ENCODE data around the gene CEP89. TPM values are rescaled to one million over a fixed set of nuclear protein-coding genes. Genes with fewer than 3 reads are reported as not detected.

Gene CEP89
- total and polyA plus RNA-seq, 8 donors: 5.7 to 11.0 (median 6.9) TPM

GRCh38 chr19:32877977-32878745 is 93.6 kb downstream of the CEP89 start:
- DNase-seq (no peak), FAIRE-seq (no peak), ATAC-seq (no peak)
- Histone ChIP-seq H3K27ac (no peak overlapping the region), H3K9me3 (no peaks in the 10 kb centered on the region), H3K36me3 (no peaks in the 10 kb centered on the region), H3K4me3 (no peak overlapping the region), H3K4me1 (no peaks in the 10 kb centered on the region), H3K27me3 (no peaks in the 10 kb centered on the region)
- WGBS, 2 donors: 88 to 92% methylated on average over 14 of the region's 14 CpGs
- TF ChIP-seq, protein P1, sequence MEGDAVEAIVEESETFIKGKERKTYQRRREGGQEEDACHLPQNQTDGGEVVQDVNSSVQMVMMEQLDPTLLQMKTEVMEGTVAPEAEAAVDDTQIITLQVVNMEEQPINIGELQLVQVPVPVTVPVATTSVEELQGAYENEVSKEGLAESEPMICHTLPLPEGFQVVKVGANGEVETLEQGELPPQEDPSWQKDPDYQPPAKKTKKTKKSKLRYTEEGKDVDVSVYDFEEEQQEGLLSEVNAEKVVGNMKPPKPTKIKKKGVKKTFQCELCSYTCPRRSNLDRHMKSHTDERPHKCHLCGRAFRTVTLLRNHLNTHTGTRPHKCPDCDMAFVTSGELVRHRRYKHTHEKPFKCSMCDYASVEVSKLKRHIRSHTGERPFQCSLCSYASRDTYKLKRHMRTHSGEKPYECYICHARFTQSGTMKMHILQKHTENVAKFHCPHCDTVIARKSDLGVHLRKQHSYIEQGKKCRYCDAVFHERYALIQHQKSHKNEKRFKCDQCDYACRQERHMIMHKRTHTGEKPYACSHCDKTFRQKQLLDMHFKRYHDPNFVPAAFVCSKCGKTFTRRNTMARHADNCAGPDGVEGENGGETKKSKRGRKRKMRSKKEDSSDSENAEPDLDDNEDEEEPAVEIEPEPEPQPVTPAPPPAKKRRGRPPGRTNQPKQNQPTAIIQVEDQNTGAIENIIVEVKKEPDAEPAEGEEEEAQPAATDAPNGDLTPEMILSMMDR (IDR thresholded peaks at IDR 0.05): no peak
- intact Hi-C loops (cut with DNase I): no loop called here

- WGBS, 2 donors: 86 to 98% methylated on average over 9 of the region's 9 CpGs
- Histone ChIP-seq H3K4me1 (no peaks in the 10 kb centered on the region), H3K4me3 (no peak overlapping the region), H3K36me3 (no peaks in the 10 kb centered on the region), H3K27me3 (no peaks in the 10 kb centered on the region), H3K9me3 (no peaks in the 10 kb centered on the region), H3K27ac (no peak overlapping the region)
- intact Hi-C loops (cut with DNase I): no loop called here
- FAIRE-seq: no peak
- no peak for ATAC-seq
- TF ChIP-seq, protein P1 (IDR thresholded peaks at IDR 0.05): no peak
- DNase-seq: no peak
Measured at GRCh38 chr19:32877323-32877912, 94.3 kb downstream of the CEP89 start.

GRCh38 chr19:32876919-32877285 is 94.9 kb downstream of the CEP89 start:
- no peak overlapping the region for H3K27ac ChIP-seq
- intact Hi-C loops (cut with DNase I): no loop called here
- H3K27me3 ChIP-seq: no peaks in the 10 kb centered on the region
- H3K4me3 ChIP-seq: no peak overlapping the region
- H3K4me1 ChIP-seq: no peaks in the 10 kb centered on the region
- FAIRE-seq: no peak
- DNase-seq: no peak
- TF ChIP-seq, protein P1 (IDR thresholded peaks at IDR 0.05): no peak
- ATAC-seq: no peak
- WGBS, 2 donors: 91% methylated on average over 12 of the region's 12 CpGs
- no peaks in the 10 kb centered on the region for H3K36me3 ChIP-seq
- no peaks in the 10 kb centered on the region for H3K9me3 ChIP-seq

GRCh38 chr19:32876236-32876918 is 95.4 kb downstream of the CEP89 start:
- Histone ChIP-seq H3K4me1 (no peaks in the 10 kb centered on the region), H3K36me3 (no peaks in the 10 kb centered on the region), H3K27ac (no peak overlapping the region), H3K4me3 (no peak overlapping the region), H3K27me3 (no peaks in the 10 kb centered on the region), H3K9me3 (no peaks in the 10 kb centered on the region)
- TF ChIP-seq, protein P1 (IDR thresholded peaks at IDR 0.05): no peak
- DNase-seq: no peak
- WGBS, 2 donors: 86 to 87% methylated on average over 9 of the region's 9 CpGs
- no peak for ATAC-seq
- intact Hi-C loops (cut with DNase I): no loop called here
- no peak for FAIRE-seq
